Adrenal gland (tissue), 5 donors: ENCODE data around the gene HSPA12A.

ENCODE experiments used
- CTCF ChIP-seq, 6 experiments: fragments of 450-650 bp in 4 of 6; fragments of 200-600 bp in 2 of 6; sonication (generic) in 1 of 6; IDR thresholded peaks; 1 replicate in 5 of 6; 2 replicates in 1 of 6; pipeline versions ENCODE4 v1.5.1 to v1.8.0; 2016 to 2021; ENCODE audit warnings: antibody characterized with exemption in 6 of 6, mild to moderate bottlenecking in 2 of 6, moderate library complexity in 1 of 6
- POLR2A ChIP-seq, 2 donors: fragments of 450-650 bp; IDR thresholded peaks; one replicate each; pipeline ENCODE4 v1.6.1; 2017; ENCODE audit warnings: antibody characterized with exemption in 2 of 2, mild to moderate bottlenecking in 2 of 2, moderate library complexity in 1 of 2
- donor health status: DM: no; HTN: no; CAD: no.

GRCh38 chr10:116657863-116658551, 84.4 kb downstream of the HSPA12A start:
- TF ChIP-seq POLR2A (IDR thresholded peaks at IDR 0.05) (no peak), CTCF (IDR thresholded peaks at IDR 0.05) (no peak)
